ENCODE measurements around the gene ANGPT4.

GRCh38 chr20:934186-934840, 18.2 kb upstream of the ANGPT4 start:
- TF ChIP-seq CTCF (IDR thresholded peaks at IDR 0.05; ENCODE audit: insufficient read depth, low read length, poor library complexity, severe bottlenecking): no peak
- no peak for TF ChIP-seq EZH2phosphoT487 (conservative IDR thresholded peaks at IDR 0.05; ENCODE audit: low read length)

All from SU-DHL-6 (cell line).